HepG2 (cell line): ENCODE data around the gene PELI3. TPM values are rescaled to one million over a fixed set of nuclear protein-coding genes. Genes with fewer than 3 reads are reported as not detected.

Experiments
- CREM ChIP-seq, 2 experiments: sonication (generic) in 1 of 2; formaldehyde crosslinking in 1 of 2; IDR thresholded peaks; 2 replicates each; pipeline versions ENCODE4 v1.4.0 to v1.6.1; 2016 to 2020; ENCODE audit warnings: antibody characterized with exemption in 1 of 2, mild to moderate bottlenecking in 1 of 2, missing genetic modification reagents in 1 of 2
- KLF6 ChIP-seq: IDR thresholded peaks from 2 replicates; pipeline ENCODE4 v1.8.0; 2016; ENCODE audit warnings: missing biosample characterization, missing genetic modification reagents
- NBN ChIP-seq: fragments of 450-650 bp; conservative IDR thresholded peaks from 2 replicates; pipeline ENCODE4 v1.6.1; 2017
- ZBTB1 ChIP-seq: sonication (generic); formaldehyde crosslinking; IDR thresholded peaks from 2 replicates; pipeline ENCODE4 v1.4.0; 2020; ENCODE audit warnings: missing genetic modification reagents, borderline replicate concordance
- ZFP41 ChIP-seq: sonication (generic); formaldehyde crosslinking; IDR thresholded peaks from 2 replicates; pipeline ENCODE4 v1.4.0; 2020; ENCODE audit warnings: mild to moderate bottlenecking, missing genetic modification reagents, borderline replicate concordance
- ZNF142 ChIP-seq: sonication (generic); formaldehyde crosslinking; IDR thresholded peaks from 2 replicates; pipeline ENCODE4 v1.4.0; 2020; ENCODE audit warnings: missing genetic modification reagents
- ZNF143 ChIP-seq: sonication (generic); formaldehyde crosslinking; IDR thresholded peaks from 2 replicates; pipeline ENCODE4 v1.4.0; 2020; ENCODE audit warnings: missing genetic modification reagents
- ZNF280D ChIP-seq: sonication (generic); formaldehyde crosslinking; IDR thresholded peaks from 2 replicates; pipeline ENCODE4 v1.5.1; 2020; ENCODE audit warnings: mild to moderate bottlenecking, missing genetic modification reagents
- ZNF329 ChIP-seq: sonication (generic); formaldehyde crosslinking; IDR thresholded peaks from 2 replicates; pipeline ENCODE4 v1.9.0; 2021; ENCODE audit warnings: low read depth, mild to moderate bottlenecking, missing genetic modification reagents
- ZNF44 ChIP-seq: sonication (generic); formaldehyde crosslinking; IDR thresholded peaks from 2 replicates; pipeline ENCODE4 v1.5.1; 2020; ENCODE audit warnings: mild to moderate bottlenecking, missing genetic modification reagents
- ZNF510 ChIP-seq: sonication (generic); formaldehyde crosslinking; IDR thresholded peaks from 2 replicates; pipeline ENCODE4 v1.4.0; 2020; ENCODE audit warnings: low read depth, mild to moderate bottlenecking, missing genetic modification reagents
- ZNF770 ChIP-seq: sonication (generic); formaldehyde crosslinking; IDR thresholded peaks from 2 replicates; pipeline ENCODE4 v1.5.0; 2020; ENCODE audit warnings: mild to moderate bottlenecking, missing genetic modification reagents
- ZNF780A ChIP-seq: sonication (generic); formaldehyde crosslinking; IDR thresholded peaks from 2 replicates; pipeline ENCODE4 v1.8.0; 2022; ENCODE audit warnings: mild to moderate bottlenecking, missing genetic modification reagents, moderate library complexity
- ZNF800 ChIP-seq: sonication (generic); formaldehyde crosslinking; IDR thresholded peaks from 2 replicates; pipeline ENCODE4 v1.4.0; 2020; ENCODE audit warnings: missing genetic modification reagents
- polyA plus RNA-seq, 8 experiments: library from polyadenylated mRNA; depleted of rRNA in 3 of 8; stranded (reverse) in 7 of 8; unstranded in 1 of 8; fragments of >200 nt; fragmentation: Illumina TruSeq in 4 of 8; extraction: Trizol in 4 of 8; gene quantifications; 2 replicates each; pipeline versions ENCODE4 v1.2.1 to v1.2.3, GENCODE V29; 2011 to 2016; ENCODE audit warnings: low read depth in 4 of 8, missing spikeins in 1 of 8, mixed read lengths in 1 of 8; ENCODE audit not compliant: insufficient read depth in 1 of 8
- total RNA-seq, 5 experiments: library from RNA; depleted of rRNA; stranded (reverse); fragments of >200 nt; fragmentation: Illumina TruSeq; extraction: Trizol; gene quantifications; 2 replicates each; pipeline ENCODE4 v1.2.3, GENCODE V29; 2016; ENCODE audit warnings: low read depth in 1 of 5

The PELI3 gene
- total and polyA plus RNA-seq, 2 of the 13 experiments (the other 11 are each of a cell fraction or from before 2014, with no cell fraction given) = 2.0 to 4.0 TPM

GRCh38 chr11:66438504-66439466 lies 27.9 kb upstream of the PELI3 start, which contains the start of gene MRPL11 (continued):
- TF ChIP-seq KLF6 (CRISPR knock-in tag) = peak; percentile 56; the same call in 1 of the 2 replicates
- peak; percentile 99 for TF ChIP-seq ZNF143 (CRISPR knock-in tag)
- peak; percentile 31; the same call in 1 of the 2 replicates for TF ChIP-seq ZNF770 (CRISPR knock-in tag)
- no peak for TF ChIP-seq ZNF280D (CRISPR knock-in tag)
- TF ChIP-seq ZFP41 = peak; percentile 26; the same call in 1 of the 2 replicates
- TF ChIP-seq ZBTB1 (CRISPR knock-in tag) = no peak
- no peak; the same call in 1 of the 2 replicates for TF ChIP-seq ZNF800 (CRISPR knock-in tag)
- no peak; the same call in 1 of the 2 replicates for TF ChIP-seq ZNF142 (CRISPR knock-in tag)
- TF ChIP-seq ZNF44 = 0 out of 2 replicates have a peak, but pooled peaks have one; percentile 25
- no peak for TF ChIP-seq ZNF780A (CRISPR knock-in tag)
- TF ChIP-seq NBN = no peak
- TF ChIP-seq ZNF510 = no peak
- TF ChIP-seq ZNF329 (CRISPR knock-in tag) = 0 out of 2 replicates have a peak, but pooled peaks have one; percentile 20
- TF ChIP-seq CREM (IDR thresholded peaks at IDR 0.05) = peak; percentile 97
- no peak for TF ChIP-seq CREM (CRISPR knock-in tag; IDR thresholded peaks at IDR 0.05)
